Keratinocyte (primary cell): ENCODE measurements around the gene ACAA1. TPM values are rescaled to one million over a fixed set of nuclear protein-coding genes. Genes with fewer than 3 reads are reported as not detected.

ENCODE experiments used
- DNase-seq: peaks from one replicate; pipeline ENCODE4 v3.0.0-alpha.2; 2011; ENCODE audit warnings: low read depth, missing footprints, low spot score
- FAIRE-seq: peaks from 2 replicates; lab custom pipeline; 2011; peaks lifted over from hg19 to GRCh38; lab: Jason Lieb, UNC
- H2AFZ ChIP-seq: 2 replicates; pipeline ENCODE4 v1.6.0; 2012; ENCODE audit warnings: low read length, control low read depth, inconsistent platforms; ENCODE audit not compliant: control insufficient read depth
- H3K27ac ChIP-seq: 2 replicates; pipeline ENCODE4 v1.5.1; 2011; ENCODE audit warnings: low read length; ENCODE audit not compliant: control insufficient read depth, insufficient read depth
- H3K27me3 ChIP-seq: 3 replicates; pipeline ENCODE4 v1.6.0; 2011; ENCODE audit warnings: low read length; ENCODE audit not compliant: control insufficient read depth, insufficient read depth; ENCODE audit errors: extremely low read depth
- H3K36me3 ChIP-seq, 2 experiments: 2 replicates in 1 of 2; 3 replicates in 1 of 2; pipeline ENCODE4 v1.5.1; 2011; ENCODE audit warnings: low read length in 2 of 2, mild to moderate bottlenecking in 1 of 2; ENCODE audit not compliant: control insufficient read depth in 2 of 2, insufficient read depth in 2 of 2; ENCODE audit errors: extremely low read depth in 1 of 2
- H3K4me1 ChIP-seq: 3 replicates; pipeline ENCODE4 v1.5.1; 2011; ENCODE audit warnings: low read length; ENCODE audit not compliant: control insufficient read depth, insufficient read depth; ENCODE audit errors: extremely low read depth
- H3K4me2 ChIP-seq: 3 replicates; pipeline ENCODE4 v1.6.0; 2011; ENCODE audit warnings: low read depth, low read length; ENCODE audit not compliant: control insufficient read depth, insufficient read depth; ENCODE audit errors: extremely low read depth
- H3K4me3 ChIP-seq, 3 experiments: fragments of 200-600 bp in 1 of 3; sonication (generic) in 1 of 3; 2 replicates in 2 of 3; 3 replicates in 1 of 3; pipeline ENCODE4 v1.5.1; 2011 to 2016; ENCODE audit warnings: low read length in 3 of 3, mild to moderate bottlenecking in 3 of 3, control low read depth in 2 of 3, inconsistent platforms in 1 of 3, low read depth in 1 of 3, mixed read lengths in 1 of 3, mixed run types in 1 of 3, moderate library complexity in 1 of 3; ENCODE audit not compliant: control insufficient read depth in 2 of 3, insufficient read depth in 2 of 3; ENCODE audit errors: extremely low read depth in 1 of 3
- H3K79me2 ChIP-seq: 2 replicates; pipeline ENCODE4 v1.6.0; 2012; ENCODE audit warnings: low read length; ENCODE audit not compliant: control insufficient read depth, insufficient read depth
- H3K9ac ChIP-seq: 3 replicates; pipeline ENCODE4 v1.6.0; 2011; ENCODE audit warnings: low read length; ENCODE audit not compliant: control insufficient read depth, insufficient read depth; ENCODE audit errors: extremely low read depth
- H3K9me1 ChIP-seq: 3 replicates; pipeline ENCODE4 v1.6.0; 2011; ENCODE audit warnings: low read length; ENCODE audit not compliant: control insufficient read depth, insufficient read depth; ENCODE audit errors: extremely low read depth
- H3K9me3 ChIP-seq: 2 replicates; pipeline ENCODE4 v1.5.1; 2012; ENCODE audit warnings: low read depth, low read length; ENCODE audit not compliant: control insufficient read depth
- H4K20me1 ChIP-seq: 3 replicates; pipeline ENCODE4 v1.6.0; 2011; ENCODE audit warnings: low read length; ENCODE audit not compliant: control insufficient read depth, insufficient read depth; ENCODE audit errors: extremely low read depth
- CTCF ChIP-seq, 3 experiments: IDR thresholded peaks in 1 of 3; conservative IDR thresholded peaks in 1 of 3; optimal IDR thresholded peaks in 1 of 3; 2 replicates in 2 of 3; 3 replicates in 1 of 3; pipeline versions ENCODE3 to v1.5.1; 2011; ENCODE audit warnings: low read length in 3 of 3, mild to moderate bottlenecking in 3 of 3, moderate library complexity in 2 of 3, control low read depth in 1 of 3, inconsistent platforms in 1 of 3; ENCODE audit not compliant: insufficient read depth in 2 of 3; ENCODE audit errors: extremely low read depth in 1 of 3
- EZH2 ChIP-seq: IDR thresholded peaks from one replicate; pipeline ENCODE4 v1.6.1; 2012; ENCODE audit warnings: inconsistent platforms, mild to moderate bottlenecking, low read length, moderate library complexity
- dilution Hi-C: fragments of 300-500 bp; cut with MboI; formaldehyde crosslinking; loops from one replicate; pipeline ENCODE4 v1.7.0; 2020; ENCODE audit warnings: low sequenced_read_pairs; ENCODE audit not compliant: extremely low pct_ligation_motif_present
- polyA plus RNA-seq, 5 experiments: library from polyadenylated mRNA; depleted of rRNA in 3 of 5; stranded (reverse) in 3 of 5; stranded (forward) in 1 of 5; unstranded in 1 of 5; fragments of >200 nt; gene quantifications; 1 replicate in 1 of 5; 2 replicates in 3 of 5; 3 replicates in 1 of 5; pipeline versions ENCODE4 v1.2.1 to v1.2.3, GENCODE V29; 2011 to 2012; ENCODE audit warnings: missing spikeins in 2 of 5, low read depth in 1 of 5, low replicate concordance in 1 of 5

The ACAA1 gene
- polyA plus RNA-seq, 1 donor (not counting 4 experiments of a cell fraction or from before 2014, with no cell fraction given): 85.3 TPM

- TF ChIP-seq EZH2 (no peak), CTCF (optimal IDR thresholded peaks at IDR 0.05 in 1 of 3, IDR thresholded peaks at IDR 0.05 in 1 of 3, conservative IDR thresholded peaks at IDR 0.05 in 1 of 3; ENCODE audit: extremely low read depth in 1 of 3, insufficient read depth in 2 of 3, low read length in 3 of 3) (no peak)
- Histone ChIP-seq H2AFZ (no peak overlapping the region), H3K27me3 (no peaks in the 10 kb centered on the region), H3K9ac (peak overlapping the region; percentile 49), H3K4me1 (peaks cover 47% of the 10 kb centered on the region), H3K27ac (peak overlapping the region; percentile 89), H3K9me3 (no peaks in the 10 kb centered on the region), H3K36me3 (no peaks in the 10 kb centered on the region), H4K20me1 (no peaks in the 10 kb centered on the region), H3K4me2 (peak overlapping the region; percentile 42), H3K79me2 (no peaks in the 10 kb centered on the region), H3K9me1 (no peaks in the 10 kb centered on the region), H3K4me3 (no peak overlapping the region)
- dilution Hi-C loops: no loop called here
- DNase-seq: peak; percentile 95
- FAIRE-seq: peak; percentile 94
These were observed 14.8 kb upstream of the ACAA1 start for GRCh38 chr3:38151667-38152265.

GRCh38 chr3:38150780-38151528 lies 14.0 kb upstream of the ACAA1 start:
- no peak for TF ChIP-seq EZH2
- peak; percentile 36 to 49 (median 38) for TF ChIP-seq CTCF (optimal IDR thresholded peaks at IDR 0.05 in 1 of 3, IDR thresholded peaks at IDR 0.05 in 1 of 3, conservative IDR thresholded peaks at IDR 0.05 in 1 of 3; ENCODE audit: extremely low read depth in 1 of 3, insufficient read depth in 2 of 3, low read length in 3 of 3)
- dilution Hi-C loops: no loop called here
- H3K4me1 ChIP-seq: peaks cover 45% of the 10 kb centered on the region

More at GRCh38 chr3:38150780-38151528, 14.0 kb upstream of the ACAA1 start:
- H3K9ac ChIP-seq: peak overlapping the region; percentile 41
- H3K79me2 ChIP-seq: no peaks in the 10 kb centered on the region
- H3K27me3 ChIP-seq: no peaks in the 10 kb centered on the region
- FAIRE-seq (no peak), DNase-seq (no peak)
- H4K20me1 ChIP-seq: no peaks in the 10 kb centered on the region
- H3K4me2 ChIP-seq: peak overlapping the region; percentile 42
- no peak overlapping the region for H3K4me3 ChIP-seq
- H3K9me3 ChIP-seq: no peaks in the 10 kb centered on the region
- no peaks in the 10 kb centered on the region for H3K9me1 ChIP-seq
- H3K27ac ChIP-seq: peak overlapping the region; percentile 89
- H2AFZ ChIP-seq: peak overlapping the region; percentile 3
- no peaks in the 10 kb centered on the region for H3K36me3 ChIP-seq
